RWPE1 (cell line): Measurements from ENCODE around the gene HTT-AS.

Experiments used
- CTCF ChIA-PET: fragments of 350-600 bp; sonication (Branson Sonifier 250); formaldehyde crosslinking; extraction: SDS; loops from one replicate; lab custom pipeline; 2021; lab: Yijun Ruan, JAX
- POLR2A ChIA-PET: fragments of 400-600 bp; formaldehyde crosslinking; extraction: SDS; loops from one replicate; lab custom pipeline; 2020; ENCODE audit warnings: antibody characterized with exemption; ENCODE audit not compliant: low non-redundant PET; lab: Yijun Ruan, JAX
- DNase-seq: peaks from one replicate; pipeline ENCODE4 v3.0.0; 2012; ENCODE audit warnings: low spot score
- H3K27ac ChIP-seq: fragments of 450-650 bp; 2 replicates; pipeline ENCODE4 v1.5.1; 2017
- CTCF ChIP-seq: fragments of 450-650 bp; conservative IDR thresholded peaks from 2 replicates; pipeline ENCODE4 v1.5.1; 2017; ENCODE audit warnings: low read depth, mild to moderate bottlenecking

HTT-AS gene

GRCh38 chr4:3074078-3074845, at the start of gene HTT-AS, which contains the start of gene HTT:
TSS of gene HTT-AS (minus strand) at chr4:3074538.
TSS of gene HTT (plus strand) at chr4:3074681. CDS start at chr4:3074826, 145 bp downstream.
- peak; percentile 92 for DNase-seq
- ChIA-PET CTCF (no interaction called here), POLR2A (interaction anchor here (0.6 kb wide), 1 partner anchor 27 kb away, joined by 8 read pairs; no protein-coding TSS in a partner anchor)
- no peak for TF ChIP-seq CTCF
- H3K27ac ChIP-seq: peak within 1 kb of the TSS; percentile 85

GRCh38 chr4:3123181-3123671, 48.9 kb upstream of the HTT-AS start:
- TF ChIP-seq CTCF: no peak
- ChIA-PET POLR2A (no interaction called here), CTCF (interaction anchor here (0.7 kb wide), 1 partner anchor 50 kb away, joined by 3 read pairs; no protein-coding TSS in a partner anchor)
- peak overlapping the region; percentile 72 for H3K27ac ChIP-seq
- DNase-seq: no peak

- no peak for TF ChIP-seq CTCF
- H3K27ac ChIP-seq: peak overlapping the region; percentile 65
- ChIA-PET CTCF (no interaction called here), POLR2A (no interaction called here)
- no peak for DNase-seq
These were observed 47.8 kb upstream of the HTT-AS start for GRCh38 chr4:3122081-3122563.

- H3K27ac ChIP-seq: peak overlapping the region; percentile 65
- no peak for DNase-seq
- ChIA-PET POLR2A (no interaction called here), CTCF (interaction anchor here (1.0 kb wide), 1 partner anchor 15 kb away, joined by 3 read pairs; no protein-coding TSS in a partner anchor)
- no peak for TF ChIP-seq CTCF
These were observed 47.3 kb upstream of the HTT-AS start for GRCh38 chr4:3121596-3121995.

GRCh38 chr4:3121110-3121509, 46.8 kb upstream of the HTT-AS start:
- ChIA-PET CTCF (interaction anchor here (0.6 to 1.0 kb wide), 2 partner anchors 14 to 24 kb away, joined by 3 to 4 read pairs; no protein-coding TSS in a partner anchor), POLR2A (no interaction called here)
- no peak for TF ChIP-seq CTCF
- peak overlapping the region; percentile 65 for H3K27ac ChIP-seq
- DNase-seq: no peak

- CTCF ChIA-PET: no interaction called here
- POLR2A ChIA-PET: no interaction called here
- H3K27ac ChIP-seq: no peak overlapping the region
- no peak for DNase-seq
- TF ChIP-seq CTCF: no peak
These were observed 45.1 kb upstream of the HTT-AS start for GRCh38 chr4:3119464-3119863.
